Smooth muscle cell (in vitro differentiated cells): Measurements from ENCODE around the gene RUNX1. TPM values are rescaled to one million over a fixed set of nuclear protein-coding genes. Genes with fewer than 3 reads are reported as not detected.
A peak's percentile ranks its signal among the peaks of the same experiment; 100 is the strongest.

Experiments used
- DNase-seq: peaks from one replicate; lab custom pipeline; 2025; ENCODE audit not compliant: unreplicated experiment; lab: John Stamatoyannopoulos, UW
- H2AFZ ChIP-seq: fragments of 200-600 bp; sonication (generic); 2 replicates; pipeline ENCODE4 v1.6.0; 2016; ENCODE audit warnings: antibody characterized with exemption, low read depth, mild to moderate bottlenecking
- H3F3A ChIP-seq: fragments of 200-600 bp; sonication (generic); 2 replicates; pipeline ENCODE4 v1.6.0; 2017; ENCODE audit warnings: antibody characterized with exemption, low read depth
- H3K27ac ChIP-seq: fragments of 200-600 bp; sonication (generic); 2 replicates; pipeline ENCODE4 v1.5.1; 2016; ENCODE audit warnings: low read depth, mild to moderate bottlenecking
- H3K27me3 ChIP-seq: fragments of 200-600 bp; sonication (generic); 2 replicates; pipeline ENCODE4 v1.6.1; 2016; ENCODE audit warnings: low read depth, mild to moderate bottlenecking
- H3K36me3 ChIP-seq: fragments of 200-600 bp; sonication (generic); 2 replicates; pipeline ENCODE4 v1.5.1; 2016; ENCODE audit warnings: low read depth
- H3K4me1 ChIP-seq: fragments of 200-600 bp; sonication (generic); 2 replicates; pipeline ENCODE4 v1.5.1; 2016; ENCODE audit warnings: low read depth
- H3K4me2 ChIP-seq: fragments of 200-600 bp; sonication (generic); 2 replicates; pipeline ENCODE4 v1.6.0; 2016; ENCODE audit warnings: mild to moderate bottlenecking
- H3K4me3 ChIP-seq: fragments of 200-600 bp; sonication (generic); 2 replicates; pipeline ENCODE4 v1.5.1; 2016; ENCODE audit warnings: mild to moderate bottlenecking
- H3K79me2 ChIP-seq: fragments of 200-600 bp; sonication (generic); 2 replicates; pipeline ENCODE4 v1.6.0; 2016; ENCODE audit warnings: low read depth, mild to moderate bottlenecking
- H3K9ac ChIP-seq: fragments of 200-600 bp; sonication (generic); 2 replicates; pipeline ENCODE4 v1.6.0; 2016; ENCODE audit warnings: low read depth
- H3K9me3 ChIP-seq: fragments of 200-600 bp; sonication (generic); replicated peaks from 2 replicates; pipeline ENCODE4 v1.5.1; 2016; ENCODE audit warnings: low read depth
- H4K20me1 ChIP-seq: fragments of 200-600 bp; sonication (generic); 2 replicates; pipeline ENCODE4 v1.6.0; 2016; ENCODE audit warnings: low read depth
- WGBS: methylation state at CpG from one replicate; pipeline ENCODE4 v1.1.7; 2016; ENCODE audit warnings: low lambda C conversion rate; 5-methylcytosine and 5-hydroxymethylcytosine counted together
- polyA plus RNA-seq: library from polyadenylated mRNA; unstranded; fragments of >200 nt; fragmentation: Nextera tagmentation; extraction: Ambion mirVana; gene quantifications from 2 replicates; pipeline ENCODE4 v1.2.1, GENCODE V29; 2016
- total RNA-seq: library from RNA; depleted of rRNA; stranded (reverse); fragments of >200 nt; gene quantifications from 2 replicates; pipeline ENCODE4 v1.2.3, GENCODE V29; 2014
- TF ChIP-seq, protein P1 (sequence below): fragments of 200-600 bp; sonication (generic); IDR thresholded peaks from 2 replicates; pipeline ENCODE4 v1.5.1; 2017; ENCODE audit warnings: borderline replicate concordance, mild to moderate bottlenecking, antibody characterized with exemption; ENCODE audit not compliant: insufficient read depth, poor library complexity, severe bottlenecking

Gene RUNX1
- total and polyA plus RNA-seq, 2 experiments from 2014 or later: 33.4 to 97.6 TPM

DNA sequence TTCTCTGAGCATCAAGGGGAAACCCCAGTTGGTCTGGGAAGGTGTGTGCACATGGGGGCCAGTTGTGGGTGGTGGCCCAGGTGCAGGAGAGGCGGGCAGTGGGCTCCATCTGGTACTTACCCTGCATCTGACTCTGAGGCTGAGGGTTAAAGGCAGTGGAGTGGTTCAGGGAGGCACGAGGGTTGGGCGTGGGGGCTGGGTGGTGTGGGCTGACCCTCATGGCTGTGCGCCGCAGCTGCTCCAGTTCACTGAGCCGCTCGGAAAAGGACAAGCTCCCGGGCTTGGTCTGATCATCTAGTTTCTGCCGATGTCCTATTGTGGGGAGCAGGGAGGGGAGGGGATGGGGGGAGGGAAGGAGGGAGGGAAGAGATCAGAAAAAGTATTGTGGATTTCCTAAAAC is 214.8 kb downstream of the RUNX1 start:
- H4K20me1 ChIP-seq: peaks cover 90% of the 10 kb centered on the region
- peak overlapping the region; percentile 99 for H3K27ac ChIP-seq
- TF ChIP-seq, protein P1, sequence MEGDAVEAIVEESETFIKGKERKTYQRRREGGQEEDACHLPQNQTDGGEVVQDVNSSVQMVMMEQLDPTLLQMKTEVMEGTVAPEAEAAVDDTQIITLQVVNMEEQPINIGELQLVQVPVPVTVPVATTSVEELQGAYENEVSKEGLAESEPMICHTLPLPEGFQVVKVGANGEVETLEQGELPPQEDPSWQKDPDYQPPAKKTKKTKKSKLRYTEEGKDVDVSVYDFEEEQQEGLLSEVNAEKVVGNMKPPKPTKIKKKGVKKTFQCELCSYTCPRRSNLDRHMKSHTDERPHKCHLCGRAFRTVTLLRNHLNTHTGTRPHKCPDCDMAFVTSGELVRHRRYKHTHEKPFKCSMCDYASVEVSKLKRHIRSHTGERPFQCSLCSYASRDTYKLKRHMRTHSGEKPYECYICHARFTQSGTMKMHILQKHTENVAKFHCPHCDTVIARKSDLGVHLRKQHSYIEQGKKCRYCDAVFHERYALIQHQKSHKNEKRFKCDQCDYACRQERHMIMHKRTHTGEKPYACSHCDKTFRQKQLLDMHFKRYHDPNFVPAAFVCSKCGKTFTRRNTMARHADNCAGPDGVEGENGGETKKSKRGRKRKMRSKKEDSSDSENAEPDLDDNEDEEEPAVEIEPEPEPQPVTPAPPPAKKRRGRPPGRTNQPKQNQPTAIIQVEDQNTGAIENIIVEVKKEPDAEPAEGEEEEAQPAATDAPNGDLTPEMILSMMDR: no peak
- H3K4me2 ChIP-seq: no peak overlapping the region
- no peak overlapping the region for H2AFZ ChIP-seq
- H3F3A ChIP-seq: peaks cover 57% of the 10 kb centered on the region
- H3K4me1 ChIP-seq: peaks cover 30% of the 10 kb centered on the region
- 100% methylated on average over 1 of the region's 9 CpGs for WGBS
- H3K27me3 ChIP-seq: no peaks in the 10 kb centered on the region
- H3K9me3 ChIP-seq: no peaks in the 10 kb centered on the region
- no peak overlapping the region for H3K4me3 ChIP-seq
- peaks cover 65% of the 10 kb centered on the region for H3K79me2 ChIP-seq
- H3K36me3 ChIP-seq: peaks cover 44% of the 10 kb centered on the region
- DNase-seq: no peak
- no peak overlapping the region for H3K9ac ChIP-seq

DNA sequence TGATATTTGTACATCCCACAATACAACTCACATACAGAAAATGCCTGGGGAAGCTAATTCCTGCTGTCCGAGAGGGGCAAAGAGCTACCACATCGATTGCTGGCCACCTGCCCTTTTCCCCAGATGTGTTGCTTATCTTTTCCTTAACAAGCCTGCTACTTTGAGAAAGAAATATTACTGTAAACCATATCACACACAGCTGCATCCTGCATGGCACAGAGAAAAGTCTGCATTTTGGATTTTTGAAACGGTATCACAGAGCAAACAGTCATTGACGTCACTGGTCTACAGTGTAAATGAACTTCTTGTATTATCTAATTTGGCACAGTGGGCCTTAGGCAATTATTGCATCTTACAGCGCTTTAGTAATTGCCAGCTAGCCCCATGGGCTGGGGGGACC is 215.6 kb downstream of the RUNX1 start:
- Histone ChIP-seq H3K79me2 (peaks cover 71% of the 10 kb centered on the region), H3K4me1 (peaks cover 30% of the 10 kb centered on the region), H3K36me3 (peaks cover 52% of the 10 kb centered on the region), H3F3A (peaks cover 56% of the 10 kb centered on the region), H3K27me3 (no peaks in the 10 kb centered on the region), H3K4me3 (no peak overlapping the region), H3K4me2 (no peak overlapping the region), H2AFZ (no peak overlapping the region), H4K20me1 (peaks cover 90% of the 10 kb centered on the region), H3K9me3 (no peaks in the 10 kb centered on the region), H3K27ac (peak overlapping the region; percentile 31), H3K9ac (no peak overlapping the region)
- TF ChIP-seq, protein P1: no peak
- DNase-seq: no peak
- WGBS: 99% methylated on average over 5 of the region's 5 CpGs

DNA sequence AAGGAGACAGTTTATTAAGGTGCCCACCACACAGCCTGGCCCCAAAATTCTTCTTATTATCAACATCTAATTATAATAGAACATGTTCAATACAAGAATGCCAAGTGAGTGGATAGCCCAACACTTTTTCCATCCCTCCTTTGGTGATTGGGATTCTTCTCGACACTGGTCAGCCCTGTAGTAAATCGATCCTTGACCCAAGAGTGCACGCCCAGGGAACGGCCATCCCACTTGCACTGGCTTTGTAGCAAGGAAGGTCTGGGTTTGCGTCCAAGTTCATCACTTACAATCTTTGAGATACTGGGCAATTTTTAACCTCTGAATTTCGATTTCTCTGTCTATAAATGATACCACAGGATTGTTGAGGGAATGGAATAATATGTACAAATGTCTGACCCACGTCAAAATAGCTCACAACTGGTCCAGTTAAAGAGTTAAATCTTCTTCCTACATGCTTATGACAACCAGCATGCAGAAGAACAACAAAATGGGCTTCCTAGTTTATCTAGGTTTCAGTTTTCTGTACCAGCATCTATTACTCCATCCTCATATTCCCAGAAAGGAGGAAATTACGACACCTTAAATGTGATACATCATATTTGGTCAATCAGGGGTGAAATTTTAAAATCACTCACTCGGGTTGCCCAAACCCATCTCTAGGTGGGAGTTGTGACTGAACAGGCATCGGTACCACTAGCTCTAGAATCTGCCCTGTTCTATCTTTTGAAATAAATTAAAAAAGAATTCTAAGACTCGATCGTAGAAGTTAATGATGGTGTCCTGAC is 218.5 kb downstream of the RUNX1 start:
- peaks cover 5% of the 10 kb centered on the region for H3K4me1 ChIP-seq
- H3K27ac ChIP-seq: peak overlapping the region; percentile 89
- no peak overlapping the region for H3K9ac ChIP-seq
- H3K79me2 ChIP-seq: peaks cover 75% of the 10 kb centered on the region
- H4K20me1 ChIP-seq: peaks cover 93% of the 10 kb centered on the region
- H3K36me3 ChIP-seq: peaks cover 58% of the 10 kb centered on the region
- DNase-seq: no peak
- peaks cover 50% of the 10 kb centered on the region for H3F3A ChIP-seq
- H3K9me3 ChIP-seq: no peaks in the 10 kb centered on the region
- WGBS: 95% methylated on average over 12 of the region's 12 CpGs
- no peak overlapping the region for H3K4me3 ChIP-seq
- TF ChIP-seq, protein P1: no peak
- H3K4me2 ChIP-seq: no peak overlapping the region
- H3K27me3 ChIP-seq: no peaks in the 10 kb centered on the region
- H2AFZ ChIP-seq: no peak overlapping the region
